Thoracic aorta (tissue), 2 donors: ENCODE results near the gene KCNK13. TPM values are rescaled to one million over a fixed set of nuclear protein-coding genes. Genes with fewer than 3 reads are reported as not detected.

Experiments
- ATAC-seq: fragments of 150-250 bp; one replicate; pipeline ENCODE4 v1.8.0; 2017; ENCODE audit warnings: low read depth; ENCODE audit not compliant: insufficient number of reproducible peaks, low FRiP score
- DNase-seq: peaks from one replicate; pipeline ENCODE4 v3.0.0-alpha.2; 2020; ENCODE audit warnings: low spot score
- H3K27ac ChIP-seq, 2 donors: fragments of 200-600 bp; sonication (generic); 1 replicate in 1 of 2; 2 replicates in 1 of 2; pipeline ENCODE4 v1.5.1; 2016; ENCODE audit warnings: mild to moderate bottlenecking in 2 of 2, moderate library complexity in 2 of 2
- H3K27me3 ChIP-seq: fragments of 200-600 bp; sonication (generic); replicated peaks from 2 replicates; pipeline ENCODE4 v1.6.0; 2016; ENCODE audit warnings: mild to moderate bottlenecking; ENCODE audit not compliant: insufficient read depth
- H3K36me3 ChIP-seq: fragments of 200-600 bp; sonication (generic); one replicate; pipeline ENCODE4 v1.5.1; 2016
- H3K4me1 ChIP-seq, 2 donors: fragments of 200-600 bp; sonication (generic); 1 replicate in 1 of 2; 2 replicates in 1 of 2; pipeline versions ENCODE4 v1.5.1 to v1.6.0; 2016; ENCODE audit warnings: low read depth in 2 of 2, mild to moderate bottlenecking in 1 of 2; ENCODE audit not compliant: control insufficient read depth in 1 of 2
- H3K4me3 ChIP-seq: fragments of 200-600 bp; sonication (generic); 2 replicates; pipeline ENCODE4 v1.5.1; 2016; ENCODE audit warnings: mild to moderate bottlenecking
- H3K9me3 ChIP-seq: fragments of 200-600 bp; sonication (generic); 2 replicates; pipeline ENCODE4 v1.5.1; 2016
- CTCF ChIP-seq: fragments of 200-600 bp; sonication (generic); IDR thresholded peaks from one replicate; pipeline ENCODE4 v1.5.1; 2019; ENCODE audit warnings: antibody characterized with exemption
- total RNA-seq, 2 donors: library from RNA; depleted of rRNA; stranded (reverse); fragments of >200 nt; gene quantifications; one replicate each; pipeline versions ENCODE4 v1.1.0 to v1.2.3, GENCODE V29; 2016

The KCNK13 gene
- total RNA-seq, 2 donors from 2014 or later: 0.14 to 0.92 TPM

DNA sequence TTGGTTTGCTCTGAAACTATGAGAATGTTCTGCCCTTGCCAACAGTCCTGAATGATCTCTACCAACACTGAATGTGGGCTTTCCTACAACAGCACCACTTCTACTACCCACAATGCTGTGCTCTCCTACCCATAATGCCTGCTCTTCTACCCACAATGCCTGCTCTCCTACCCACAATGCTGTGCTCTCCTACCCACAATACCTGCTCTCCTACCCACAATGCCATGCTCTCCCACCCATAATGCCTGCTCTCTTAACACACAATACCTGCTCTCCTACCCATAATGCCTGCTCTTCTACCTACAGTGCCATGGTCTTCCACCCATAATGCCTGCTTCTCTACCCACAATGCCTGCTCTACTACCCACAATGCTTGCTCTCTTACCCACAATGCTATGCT is 92.3 kb downstream of the KCNK13 start:
- no peak for TF ChIP-seq CTCF
- Histone ChIP-seq H3K27me3 (no peaks in the 10 kb centered on the region), H3K36me3 (no peaks in the 10 kb centered on the region), H3K4me1 (no peaks in the 10 kb centered on the region), H3K27ac (no peak overlapping the region), H3K4me3 (no peak overlapping the region), H3K9me3 (no peaks in the 10 kb centered on the region)
- ATAC-seq: no peak
- no peak for DNase-seq

DNA sequence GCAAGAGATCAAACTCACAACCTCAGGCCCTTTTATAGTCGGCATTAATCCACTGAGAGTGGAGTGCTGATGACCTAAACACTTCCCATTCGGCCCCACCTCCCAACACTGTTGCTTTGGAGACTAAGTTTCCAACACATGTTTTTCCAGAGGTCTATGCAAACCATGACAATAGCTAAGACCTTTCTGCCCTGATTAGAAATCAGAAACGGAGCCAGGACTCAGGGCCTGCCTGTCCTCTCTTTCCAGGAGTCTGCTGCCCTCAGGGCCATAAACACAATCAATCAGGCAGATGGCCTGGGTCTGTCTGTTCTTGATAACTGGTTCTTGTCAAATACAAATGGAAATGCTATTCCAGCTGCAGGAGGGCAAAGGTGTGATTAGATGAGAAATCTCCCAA is 97.4 kb downstream of the KCNK13 start:
- ATAC-seq: no peak
- no peak for DNase-seq
- Histone ChIP-seq H3K27me3 (no peaks in the 10 kb centered on the region), H3K4me3 (no peak overlapping the region), H3K4me1 (no peaks in the 10 kb centered on the region), H3K36me3 (no peaks in the 10 kb centered on the region), H3K9me3 (no peaks in the 10 kb centered on the region), H3K27ac (no peak overlapping the region)
- TF ChIP-seq CTCF: no peak

DNA sequence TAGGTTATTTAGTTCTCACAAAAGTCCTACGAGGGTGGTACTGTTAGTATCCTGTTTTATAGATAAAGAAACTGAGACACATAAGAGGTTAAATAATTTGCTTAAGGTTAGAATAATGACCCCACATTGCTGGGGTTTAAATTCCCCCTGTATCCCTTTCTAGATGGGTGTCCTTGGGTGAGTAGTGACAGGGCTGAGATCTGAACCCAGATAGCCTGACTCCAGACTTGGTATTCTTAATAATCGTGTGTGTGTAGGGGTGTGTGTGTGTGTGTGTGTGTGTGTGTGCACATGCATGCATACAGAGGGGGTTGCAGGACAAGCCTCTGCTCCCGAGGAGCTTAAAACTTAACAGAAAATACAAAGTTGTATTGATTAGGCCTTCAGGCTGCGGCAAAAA is 97.9 kb downstream of the KCNK13 start:
- TF ChIP-seq CTCF: no peak
- ATAC-seq (no peak), DNase-seq (no peak)
- Histone ChIP-seq H3K27ac (no peak overlapping the region), H3K4me3 (no peak overlapping the region), H3K27me3 (no peaks in the 10 kb centered on the region), H3K9me3 (no peaks in the 10 kb centered on the region), H3K36me3 (no peaks in the 10 kb centered on the region), H3K4me1 (no peaks in the 10 kb centered on the region)

DNA sequence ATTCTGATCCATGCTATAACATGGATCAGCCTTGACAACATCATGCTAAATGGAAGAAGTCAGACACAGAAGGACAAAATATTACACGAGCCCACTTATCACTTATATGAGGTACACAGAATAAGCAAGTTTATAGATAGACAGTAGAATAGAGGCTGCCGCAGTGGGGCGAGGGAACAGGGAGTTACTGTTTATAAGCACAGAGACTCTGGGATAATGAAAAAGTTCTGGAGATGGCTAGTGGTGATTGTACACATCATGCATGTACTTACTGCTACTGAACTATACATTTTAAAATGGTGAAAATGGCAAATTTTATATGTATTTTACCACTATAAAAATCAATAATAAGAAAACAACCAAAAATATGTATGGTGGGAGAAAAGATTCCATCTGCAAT is 99.3 kb downstream of the KCNK13 start:
- DNase-seq: no peak
- ATAC-seq: no peak
- no peaks in the 10 kb centered on the region for H3K4me1 ChIP-seq
- no peaks in the 10 kb centered on the region for H3K27me3 ChIP-seq
- H3K27ac ChIP-seq: no peak overlapping the region
- H3K36me3 ChIP-seq: no peaks in the 10 kb centered on the region
- TF ChIP-seq CTCF: no peak
- H3K9me3 ChIP-seq: no peaks in the 10 kb centered on the region
- no peak overlapping the region for H3K4me3 ChIP-seq

DNA sequence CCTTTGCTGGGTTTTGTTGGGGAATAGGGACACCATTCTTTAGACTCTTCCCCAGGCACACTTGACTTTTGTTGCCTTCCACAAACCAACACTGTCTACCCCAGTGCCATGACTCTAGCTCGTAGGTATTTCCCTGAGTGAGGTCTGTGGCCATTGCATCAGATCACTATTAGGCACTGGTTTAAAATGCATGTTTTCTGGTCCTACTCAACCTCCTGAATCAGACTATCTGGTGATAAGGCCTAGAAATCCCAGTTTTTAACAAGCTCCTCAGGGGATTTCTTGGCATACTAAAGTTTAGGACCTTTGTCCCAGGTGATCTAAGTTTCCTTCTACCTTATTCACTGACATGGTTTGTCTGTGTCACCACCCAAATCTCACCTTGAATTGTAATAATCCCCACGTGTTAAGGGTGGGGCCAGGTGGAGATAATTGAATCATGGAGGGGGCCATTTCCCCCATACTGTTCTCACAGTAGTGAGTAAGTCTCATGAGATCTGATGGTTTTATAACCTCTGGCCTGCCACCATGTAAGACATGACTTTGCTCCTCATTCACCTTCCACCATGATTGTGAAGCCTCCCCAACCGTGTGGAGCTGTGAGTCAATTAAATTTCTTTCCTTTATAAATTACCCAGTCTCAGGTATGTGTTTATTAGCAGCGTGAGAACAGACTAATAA is 106.8 kb downstream of the KCNK13 start:
- DNase-seq (no peak), ATAC-seq (no peak)
- H3K27ac ChIP-seq: no peak overlapping the region
- H3K36me3 ChIP-seq: no peaks in the 10 kb centered on the region
- TF ChIP-seq CTCF: no peak
- H3K9me3 ChIP-seq: no peaks in the 10 kb centered on the region
- H3K4me3 ChIP-seq: no peak overlapping the region
- no peaks in the 10 kb centered on the region for H3K4me1 ChIP-seq
- H3K27me3 ChIP-seq: no peaks in the 10 kb centered on the region
